ENCODE measurements around the gene CHD5. TPM values are rescaled to one million over a fixed set of nuclear protein-coding genes. Genes with fewer than 3 reads are reported as not detected.

CHD5 gene
- total RNA-seq, 1 donor, result under 0.01 TPM

DNA sequence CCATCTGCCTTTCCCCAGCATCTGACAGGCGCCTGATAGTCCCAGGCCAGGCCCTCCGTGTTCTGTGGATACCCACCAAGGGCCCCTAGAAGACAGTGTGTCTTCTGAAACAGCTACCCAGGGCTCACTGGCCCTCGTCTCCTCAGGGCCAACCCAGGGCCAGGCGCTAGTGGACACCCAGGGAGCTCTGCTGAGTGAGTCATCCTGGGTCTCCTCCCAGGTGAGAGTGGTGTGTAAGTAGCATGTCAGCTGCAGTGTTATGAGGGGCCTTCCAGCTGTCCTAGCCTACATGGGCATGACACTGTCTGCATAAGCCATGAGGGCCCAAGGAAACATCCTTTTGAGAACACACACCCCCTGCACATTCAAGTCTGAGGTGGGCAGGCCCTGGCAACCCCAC, 36.7 kb downstream of the CHD5 start:
- Histone ChIP-seq H3K27me3 (ENCODE audit: insufficient read depth, low read length) (no peaks in the 10 kb centered on the region), H3K9me3 (ENCODE audit: low read depth, low read length) (no peaks in the 10 kb centered on the region), H3K4me3 (ENCODE audit: low read length) (no peak overlapping the region), H3K4me1 (ENCODE audit: insufficient read depth, low read length) (no peaks in the 10 kb centered on the region)

DNA sequence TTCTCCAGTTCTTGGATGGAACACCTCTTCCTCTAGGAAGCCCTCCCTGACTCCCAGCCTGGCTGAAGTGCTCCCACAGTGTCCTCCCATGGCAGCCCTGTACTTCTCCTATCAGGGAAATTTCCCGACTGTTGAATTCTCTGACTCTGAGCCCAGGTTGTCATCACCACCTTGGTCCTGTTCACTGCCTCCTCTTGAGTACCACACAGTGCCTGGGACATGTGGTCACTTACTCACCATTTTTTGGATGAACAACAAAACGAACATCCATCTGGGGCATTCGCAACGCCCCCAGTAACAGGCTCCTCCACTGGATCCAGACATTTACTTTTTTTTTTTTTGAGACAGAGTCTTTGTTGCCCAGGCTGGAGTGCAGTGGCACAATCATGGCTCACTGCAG, 37.4 kb downstream of the CHD5 start:
- H3K4me1 ChIP-seq (ENCODE audit: insufficient read depth, low read length), result no peaks in the 10 kb centered on the region
- H3K27me3 ChIP-seq (ENCODE audit: insufficient read depth, low read length), result no peaks in the 10 kb centered on the region
- no peak overlapping the region for H3K4me3 ChIP-seq (ENCODE audit: low read length)
- H3K9me3 ChIP-seq (ENCODE audit: low read depth, low read length), result no peaks in the 10 kb centered on the region

DNA sequence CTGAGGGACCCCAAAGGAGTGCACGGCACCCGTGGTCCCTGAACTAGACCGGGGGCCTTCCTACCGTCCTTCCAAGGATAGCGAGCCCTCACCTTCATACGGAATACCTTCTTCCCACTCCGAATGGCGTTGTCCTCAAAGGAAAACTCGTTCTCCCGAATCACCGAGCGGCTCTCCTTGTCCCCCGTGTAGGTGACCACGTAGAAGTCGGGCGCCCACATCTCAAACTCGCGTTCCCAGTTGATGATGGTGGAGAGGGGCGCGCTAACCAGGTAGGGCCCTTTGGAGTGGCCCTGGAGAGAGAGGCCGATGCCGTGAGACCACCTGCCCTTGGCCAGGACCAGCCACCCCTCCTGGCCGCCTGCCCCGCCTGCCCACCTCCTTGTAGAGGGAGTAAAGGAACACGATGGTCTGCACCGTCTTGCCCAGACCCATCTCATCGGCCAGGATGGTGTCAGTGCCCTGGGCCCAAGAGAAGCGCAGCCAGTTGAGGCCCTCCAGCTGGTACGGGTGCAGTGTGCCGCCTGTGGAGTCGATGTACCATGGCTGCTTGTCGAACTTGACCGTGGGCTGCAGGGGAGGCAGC, 38.0 kb downstream of the CHD5 start:
- H3K27me3 ChIP-seq (ENCODE audit: insufficient read depth, low read length), result no peaks in the 10 kb centered on the region
- H3K4me3 ChIP-seq (ENCODE audit: low read length), result no peak overlapping the region
- H3K9me3 ChIP-seq (ENCODE audit: low read depth, low read length), result no peaks in the 10 kb centered on the region
- H3K4me1 ChIP-seq (ENCODE audit: insufficient read depth, low read length), result no peaks in the 10 kb centered on the region

GRCh38 chr1:6141592-6141991, 38.5 kb downstream of the CHD5 start:
- Histone ChIP-seq H3K4me3 (ENCODE audit: low read length) (no peak overlapping the region), H3K27me3 (ENCODE audit: insufficient read depth, low read length) (no peaks in the 10 kb centered on the region), H3K4me1 (ENCODE audit: insufficient read depth, low read length) (no peaks in the 10 kb centered on the region), H3K9me3 (ENCODE audit: low read depth, low read length) (no peaks in the 10 kb centered on the region)

DNA sequence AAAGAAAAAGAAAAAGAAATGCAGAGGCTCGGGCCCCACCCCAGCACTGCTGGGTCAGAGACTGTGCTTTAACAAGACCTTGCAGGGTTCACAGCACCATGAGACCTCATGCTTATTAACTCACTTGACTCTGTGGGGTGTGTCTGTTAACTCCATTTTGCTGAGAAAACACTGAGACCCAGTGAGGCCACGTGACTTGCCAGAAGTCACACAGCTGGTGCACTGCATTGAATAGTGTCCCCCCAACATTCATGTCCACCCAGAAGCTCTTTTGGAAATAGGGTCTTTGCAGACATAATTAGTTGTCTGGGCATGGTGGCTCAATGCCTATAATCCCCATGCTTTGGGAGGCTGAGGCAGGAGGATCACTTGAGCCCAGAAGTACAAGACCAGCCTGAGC, 39.7 kb downstream of the CHD5 start:
- Histone ChIP-seq H3K4me1 (ENCODE audit: insufficient read depth, low read length) (no peaks in the 10 kb centered on the region), H3K27me3 (ENCODE audit: insufficient read depth, low read length) (no peaks in the 10 kb centered on the region), H3K4me3 (ENCODE audit: low read length) (no peak overlapping the region), H3K9me3 (ENCODE audit: low read depth, low read length) (no peaks in the 10 kb centered on the region)

- no peaks in the 10 kb centered on the region for H3K4me1 ChIP-seq (ENCODE audit: insufficient read depth, low read length)
- H3K4me3 ChIP-seq (ENCODE audit: low read length), result no peak overlapping the region
- no peaks in the 10 kb centered on the region for H3K27me3 ChIP-seq (ENCODE audit: insufficient read depth, low read length)
- no peaks in the 10 kb centered on the region for H3K9me3 ChIP-seq (ENCODE audit: low read depth, low read length)
These were observed 42.4 kb downstream of the CHD5 start for GRCh38 chr1:6137758-6138157.

- Histone ChIP-seq H3K27me3 (ENCODE audit: insufficient read depth, low read length) (no peaks in the 10 kb centered on the region), H3K9me3 (ENCODE audit: low read depth, low read length) (no peaks in the 10 kb centered on the region), H3K4me3 (ENCODE audit: low read length) (no peak overlapping the region), H3K4me1 (ENCODE audit: insufficient read depth, low read length) (no peaks in the 10 kb centered on the region)
These were observed 43.5 kb downstream of the CHD5 start for GRCh38 chr1:6136516-6137220.

DNA sequence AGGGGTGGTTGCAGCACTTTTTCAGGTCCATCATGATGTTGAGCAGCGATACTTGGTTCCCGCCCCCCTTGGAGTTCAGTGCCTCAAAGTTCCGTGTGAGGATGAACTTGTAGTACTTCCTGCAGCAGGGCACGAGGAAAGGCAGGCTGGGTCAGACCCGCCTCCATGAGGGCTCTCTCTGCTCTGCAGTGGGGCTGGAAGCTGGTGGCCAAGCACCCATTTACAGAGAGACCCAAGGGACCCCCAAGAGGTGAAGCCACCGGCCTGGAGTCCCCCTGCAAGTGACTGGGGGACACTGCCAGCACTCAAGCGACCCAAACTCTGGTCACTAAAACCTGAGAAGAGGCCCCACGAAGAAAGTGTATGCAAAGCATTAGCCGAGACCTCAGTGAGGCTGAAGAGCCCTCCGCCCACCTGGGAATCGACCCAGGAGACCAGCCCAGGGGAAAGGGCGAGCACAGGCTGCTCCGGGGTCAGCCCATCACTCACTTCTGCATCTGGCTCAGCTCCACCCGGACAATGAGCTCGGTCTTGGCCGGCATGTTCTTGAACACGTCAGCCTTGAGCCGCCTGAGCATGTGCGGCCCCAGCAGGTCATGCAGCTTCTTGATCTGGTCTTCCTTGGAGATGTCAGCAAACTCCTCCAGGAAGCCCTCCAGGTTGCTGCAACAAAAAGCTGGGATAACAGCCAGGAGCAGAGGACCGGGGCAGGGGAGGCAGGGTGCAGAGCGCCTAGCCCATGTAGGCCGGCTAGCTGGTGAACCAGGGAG, 45.2 kb downstream of the CHD5 start:
- H3K4me3 ChIP-seq (ENCODE audit: low read length), result no peak overlapping the region
- no peaks in the 10 kb centered on the region for H3K9me3 ChIP-seq (ENCODE audit: low read depth, low read length)
- no peaks in the 10 kb centered on the region for H3K27me3 ChIP-seq (ENCODE audit: insufficient read depth, low read length)
- no peaks in the 10 kb centered on the region for H3K4me1 ChIP-seq (ENCODE audit: insufficient read depth, low read length)

DNA sequence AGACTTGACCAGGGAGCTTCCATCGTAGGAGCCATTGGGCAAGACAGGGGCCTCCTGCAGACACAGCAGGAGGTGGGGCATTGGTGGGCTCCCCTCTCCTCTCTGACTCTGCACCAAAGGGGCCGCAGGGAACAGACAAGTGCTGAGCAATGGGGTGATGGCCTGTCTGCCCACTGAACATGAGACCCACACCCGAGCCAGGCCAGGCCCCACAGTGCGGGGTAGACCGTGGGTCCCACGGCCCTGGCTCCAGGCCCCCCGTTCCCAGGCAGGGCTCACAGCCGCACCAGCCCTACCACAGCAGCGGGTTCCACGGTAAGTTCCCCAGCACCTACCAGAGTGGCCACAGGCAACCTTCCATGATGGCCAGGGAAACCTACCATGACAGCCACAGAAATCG, 45.9 kb downstream of the CHD5 start:
- no peaks in the 10 kb centered on the region for H3K9me3 ChIP-seq (ENCODE audit: low read depth, low read length)
- no peaks in the 10 kb centered on the region for H3K27me3 ChIP-seq (ENCODE audit: insufficient read depth, low read length)
- no peaks in the 10 kb centered on the region for H3K4me1 ChIP-seq (ENCODE audit: insufficient read depth, low read length)
- H3K4me3 ChIP-seq (ENCODE audit: low read length), result no peak overlapping the region

DNA sequence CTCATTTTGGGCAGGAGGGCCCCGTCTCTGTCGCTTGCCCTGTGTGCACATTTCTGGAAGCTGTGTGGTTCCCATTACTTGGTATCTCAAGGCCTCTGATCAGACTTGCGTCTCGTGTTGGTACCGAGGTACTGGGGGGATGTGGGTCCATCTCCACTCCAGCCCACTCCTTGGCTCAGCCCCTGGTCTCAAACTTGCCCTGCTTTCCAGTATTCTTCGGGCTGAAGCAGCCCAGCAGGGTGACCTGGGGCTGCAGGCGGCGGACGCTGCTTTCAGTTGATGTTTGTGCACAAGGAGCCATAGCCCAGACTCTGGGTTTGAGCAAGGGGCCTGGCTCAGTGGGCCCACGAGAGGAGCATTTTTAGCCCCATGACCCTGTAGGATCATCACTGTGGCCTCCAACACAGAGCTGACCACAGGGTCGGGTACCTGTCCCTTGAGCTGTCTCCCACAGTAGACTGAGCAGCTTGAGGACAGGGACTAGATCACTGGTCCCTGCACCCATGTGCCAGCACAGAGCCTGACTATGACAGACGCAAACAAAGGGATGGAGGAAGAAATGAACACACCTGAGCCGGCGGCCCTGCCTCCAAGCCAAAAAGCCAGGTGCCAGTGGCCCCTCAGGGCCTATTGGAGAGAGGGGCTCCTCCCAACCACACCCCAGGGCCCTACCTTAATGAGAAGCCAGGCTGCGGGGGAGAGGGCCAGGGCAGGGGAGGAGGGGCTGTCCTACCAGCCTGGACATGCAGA, 46.8 kb downstream of the CHD5 start:
- H3K9me3 ChIP-seq (ENCODE audit: low read depth, low read length), result no peaks in the 10 kb centered on the region
- H3K27me3 ChIP-seq (ENCODE audit: insufficient read depth, low read length), result no peaks in the 10 kb centered on the region
- no peaks in the 10 kb centered on the region for H3K4me1 ChIP-seq (ENCODE audit: insufficient read depth, low read length)
- H3K4me3 ChIP-seq (ENCODE audit: low read length), result no peak overlapping the region

DNA sequence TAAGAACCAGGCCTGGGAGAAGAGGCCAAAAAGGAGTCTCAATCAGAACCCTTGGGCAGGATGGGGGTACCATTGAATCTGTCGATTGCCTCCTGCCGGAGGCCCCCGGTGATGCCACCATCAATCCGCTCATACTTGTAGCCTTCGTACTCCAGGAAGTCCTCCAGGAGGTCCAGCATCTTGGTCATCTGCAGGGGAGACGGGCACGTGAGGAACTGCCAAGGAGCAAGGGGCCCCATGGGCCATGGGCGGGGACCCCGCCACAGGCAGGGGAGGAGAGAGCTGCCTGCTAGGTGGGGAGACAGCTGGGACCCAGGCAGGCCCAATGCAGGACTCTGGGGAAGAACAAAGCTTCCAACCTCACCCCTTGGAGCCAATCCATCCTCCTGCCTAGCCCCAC, 48.6 kb downstream of the CHD5 start:
- H3K27me3 ChIP-seq (ENCODE audit: insufficient read depth, low read length), result no peaks in the 10 kb centered on the region
- H3K4me3 ChIP-seq (ENCODE audit: low read length), result no peak overlapping the region
- no peaks in the 10 kb centered on the region for H3K9me3 ChIP-seq (ENCODE audit: low read depth, low read length)
- peaks cover 4% of the 10 kb centered on the region for H3K4me1 ChIP-seq (ENCODE audit: insufficient read depth, low read length)

GRCh38 chr1:6130596-6130995, 49.5 kb downstream of the CHD5 start:
- Histone ChIP-seq H3K4me1 (ENCODE audit: insufficient read depth, low read length) (peaks cover 4% of the 10 kb centered on the region), H3K27me3 (ENCODE audit: insufficient read depth, low read length) (no peaks in the 10 kb centered on the region), H3K9me3 (ENCODE audit: low read depth, low read length) (no peaks in the 10 kb centered on the region), H3K4me3 (ENCODE audit: low read length) (no peak overlapping the region)

DNA sequence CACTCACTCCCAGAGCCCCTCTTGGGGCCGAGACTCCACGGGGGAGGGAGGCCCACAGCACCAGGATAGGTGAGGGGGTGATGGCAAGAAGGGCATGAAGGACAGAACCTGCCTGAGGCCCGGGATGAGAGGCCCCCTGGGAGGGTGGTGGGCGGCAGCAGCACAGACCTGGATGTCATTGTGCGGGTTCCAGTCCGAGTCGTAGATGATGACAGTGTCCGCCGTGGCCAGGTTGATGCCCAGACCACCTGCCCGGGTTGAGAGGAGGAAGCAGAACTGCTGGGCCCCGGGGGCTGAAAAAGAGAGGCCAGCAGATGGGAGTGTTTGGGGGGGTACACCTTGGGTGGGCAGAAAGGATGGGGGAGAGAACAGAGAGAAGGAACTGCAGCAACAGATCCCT, 50.1 kb downstream of the CHD5 start:
- no peaks in the 10 kb centered on the region for H3K9me3 ChIP-seq (ENCODE audit: low read depth, low read length)
- no peaks in the 10 kb centered on the region for H3K27me3 ChIP-seq (ENCODE audit: insufficient read depth, low read length)
- H3K4me1 ChIP-seq (ENCODE audit: insufficient read depth, low read length), result peaks cover 4% of the 10 kb centered on the region
- no peak overlapping the region for H3K4me3 ChIP-seq (ENCODE audit: low read length)

DNA sequence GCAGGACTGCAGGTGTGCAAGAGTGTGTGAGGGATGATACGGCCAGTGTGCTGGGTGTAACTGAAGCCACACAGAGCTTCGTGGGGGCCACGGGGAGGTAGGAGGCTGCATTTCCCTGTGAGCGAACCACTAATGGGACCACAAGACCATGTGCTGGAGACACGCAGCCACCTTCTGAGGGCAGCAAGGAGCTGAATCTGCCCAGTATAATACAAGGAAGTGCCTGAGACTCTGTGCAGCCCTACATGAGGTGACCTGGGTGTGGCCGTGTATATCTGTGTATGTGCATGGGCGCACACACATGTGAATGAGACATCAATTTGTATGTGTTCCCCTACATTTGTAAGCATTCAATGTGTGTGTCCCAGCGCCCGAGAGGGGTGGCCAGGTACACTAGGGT, 50.8 kb downstream of the CHD5 start:
- H3K4me1 ChIP-seq (ENCODE audit: insufficient read depth, low read length), result peaks cover 4% of the 10 kb centered on the region
- no peaks in the 10 kb centered on the region for H3K27me3 ChIP-seq (ENCODE audit: insufficient read depth, low read length)
- H3K9me3 ChIP-seq (ENCODE audit: low read depth, low read length), result no peaks in the 10 kb centered on the region
- no peak overlapping the region for H3K4me3 ChIP-seq (ENCODE audit: low read length)
